Stimulated activated CD4-positive, alpha-beta T cell treated with anti-CD3 and anti-CD28 coated beads, Interleukin-15, amount 100 ng/mL, for 24 hours (primary cell): ENCODE measurements around the gene DNAI4.
A peak's percentile ranks its signal among the peaks of the same experiment; 100 is the strongest.
"Not testable (repeated sequence)": the region's sequence is repeated elsewhere in the genome, so short reads cannot be mapped to it uniquely, and the experiment has no call there.

Experiments
- DNase-seq: peaks from one replicate; pipeline ENCODE4 v3.0.0-alpha.2; 2020

The DNAI4 gene, protein sequence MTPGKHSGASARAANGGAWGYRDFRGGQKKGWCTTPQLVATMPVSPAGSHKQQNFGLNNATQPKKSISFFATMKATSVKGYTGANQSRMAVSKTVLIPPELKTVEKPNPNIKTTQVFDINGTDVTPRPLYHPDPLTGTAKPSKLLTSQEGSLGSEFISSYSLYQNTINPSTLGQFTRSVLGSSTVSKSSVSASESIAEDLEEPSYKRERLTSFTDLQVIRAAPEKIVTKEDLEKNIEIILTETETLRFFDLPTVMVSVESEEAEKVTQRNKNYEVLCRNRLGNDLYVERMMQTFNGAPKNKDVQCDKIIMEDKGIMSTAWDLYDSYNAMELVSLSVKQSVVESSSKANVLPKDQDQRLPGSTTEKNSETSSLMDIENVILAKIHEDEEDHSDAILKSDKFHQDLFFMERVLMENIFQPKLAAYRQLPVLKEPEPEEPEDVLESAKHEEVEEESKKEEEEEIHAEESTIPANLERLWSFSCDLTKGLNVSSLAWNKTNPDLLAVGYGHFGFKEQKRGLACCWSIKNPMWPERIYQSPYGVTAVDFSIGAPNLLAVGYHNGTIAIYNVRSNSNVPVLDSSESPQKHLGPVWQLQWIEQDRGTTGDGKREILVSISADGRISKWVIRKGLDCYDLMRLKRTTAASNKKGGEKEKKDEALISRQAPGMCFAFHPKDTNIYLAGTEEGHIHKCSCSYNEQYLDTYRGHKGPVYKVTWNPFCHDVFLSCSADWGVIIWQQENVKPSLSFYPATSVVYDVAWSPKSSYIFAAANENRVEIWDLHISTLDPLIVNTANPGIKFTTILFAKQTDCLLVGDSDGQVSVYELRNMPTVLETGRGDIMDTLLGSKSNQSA

DNA sequence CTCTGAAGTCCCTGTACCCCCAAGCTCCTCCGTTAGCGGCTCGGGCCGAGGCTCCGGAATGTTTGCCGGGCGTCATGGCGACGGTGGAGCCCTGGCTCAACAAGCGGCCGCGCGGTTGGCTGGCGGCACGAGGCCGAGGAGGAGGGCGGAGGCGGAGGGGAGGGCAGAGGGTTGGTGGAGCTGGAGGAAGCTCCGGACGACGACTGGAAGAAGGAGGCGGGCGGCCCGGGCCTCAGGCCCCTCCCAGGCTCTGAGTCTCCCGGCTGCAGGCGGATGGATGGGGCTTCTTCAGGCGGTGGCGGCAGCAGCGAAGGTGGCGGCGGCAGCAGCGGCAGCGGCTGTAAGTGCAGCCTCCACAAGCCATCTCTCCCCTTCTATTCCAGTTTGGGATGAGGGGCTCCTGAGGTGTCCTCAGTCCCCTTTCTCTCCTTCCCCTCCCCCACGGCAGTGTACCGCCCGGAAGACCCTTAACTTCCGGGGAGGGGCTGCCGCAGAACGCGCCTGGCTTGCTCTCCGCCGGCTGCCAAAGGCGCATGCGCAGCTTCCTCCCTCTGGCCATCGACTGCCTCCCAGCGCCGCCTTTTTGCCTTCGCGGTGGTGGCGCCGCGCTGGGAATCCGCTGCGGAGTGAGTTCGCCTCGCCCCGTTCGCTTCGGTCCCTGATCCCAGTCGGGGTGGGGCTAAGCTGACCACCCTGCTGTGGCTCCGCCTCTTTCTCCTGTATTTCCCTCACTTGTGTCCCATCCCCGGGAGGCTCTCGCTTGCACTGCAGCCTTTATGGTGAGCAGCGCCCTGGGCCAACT is at the start of gene DNAI4, which contains the start of gene MIER1:
Gene DNAI4, minus strand, starts transcription at position 101 of the 802 bp plus-strand sequence. Its CDS starts 25 bp downstream, at position 76.
Gene MIER1, plus strand, starts transcription at position 235 of the 802 bp plus-strand sequence. Its CDS starts 39 bp downstream, at position 274.
- peak; percentile 99 for DNase-seq

- no peak for DNase-seq
Observed at GRCh38 chr1:66968574-66968973, 43.9 kb upstream of the DNAI4 start.

DNA sequence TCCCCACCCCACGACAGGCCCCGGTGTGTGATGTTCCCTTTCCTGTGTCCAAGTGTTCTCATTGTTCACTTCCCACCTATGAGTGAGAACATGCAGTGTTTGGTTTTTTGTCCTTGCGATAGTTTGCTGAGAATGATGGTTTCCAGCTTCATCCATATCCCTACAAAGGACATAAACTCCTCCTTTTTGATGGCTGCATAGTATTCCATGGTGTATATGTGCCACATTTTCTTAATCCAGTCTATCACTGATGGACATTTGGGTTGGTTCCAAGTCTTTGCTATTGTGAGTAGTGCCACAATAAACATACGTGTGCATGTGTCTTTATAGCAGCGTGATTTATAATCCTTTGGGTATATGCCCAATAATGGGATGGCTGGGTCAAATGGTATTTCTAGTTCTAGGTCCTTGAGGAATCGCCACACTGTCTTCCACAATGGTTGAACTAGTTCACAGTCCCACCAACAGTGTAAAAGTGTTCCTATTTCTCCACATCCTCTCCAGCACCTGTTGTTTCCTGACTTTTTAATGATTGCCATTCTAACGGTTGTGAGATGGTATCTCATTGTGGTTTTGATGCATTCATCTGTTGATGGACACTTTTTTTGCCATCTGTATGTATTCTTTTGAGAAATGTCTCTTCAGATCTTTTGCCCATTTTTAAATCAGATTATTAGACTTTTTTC is 41.7 kb upstream of the DNAI4 start:
- DNase-seq, result not testable (repeated sequence)

DNA sequence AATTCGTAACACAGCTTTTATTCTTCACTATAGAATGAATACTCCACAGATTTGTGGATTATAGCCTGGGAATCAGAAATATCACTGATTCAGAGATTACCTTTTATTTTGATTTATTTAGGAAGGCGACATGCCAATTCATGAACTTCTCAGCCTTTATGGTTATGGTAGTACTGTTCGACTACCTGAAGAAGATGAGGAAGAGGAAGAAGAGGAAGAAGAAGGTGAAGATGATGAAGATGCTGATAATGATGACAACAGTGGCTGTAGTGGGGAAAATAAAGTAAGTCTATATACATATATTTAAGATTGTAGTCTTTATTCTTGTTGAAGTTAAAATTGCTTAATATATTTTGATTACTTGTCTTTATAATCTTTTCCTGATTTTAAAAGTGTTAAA is 33.3 kb upstream of the DNAI4 start:
- no peak for DNase-seq

GRCh38 chr1:66954208-66954607 is 29.6 kb upstream of the DNAI4 start:
- DNase-seq, result no peak

- DNase-seq, result no peak
Observed at GRCh38 chr1:66951513-66951912, 26.9 kb upstream of the DNAI4 start.

GRCh38 chr1:66947267-66947666 is 22.6 kb upstream of the DNAI4 start:
- no peak for DNase-seq

GRCh38 chr1:66945316-66945715 is 20.7 kb upstream of the DNAI4 start:
- no peak for DNase-seq

- DNase-seq, result no peak
Observed at GRCh38 chr1:66944330-66945274, 19.9 kb upstream of the DNAI4 start.

GRCh38 chr1:66943361-66943969 is 18.8 kb upstream of the DNAI4 start:
- no peak for DNase-seq

- DNase-seq, result no peak
Observed at GRCh38 chr1:66940981-66941380, 16.3 kb upstream of the DNAI4 start.

DNA sequence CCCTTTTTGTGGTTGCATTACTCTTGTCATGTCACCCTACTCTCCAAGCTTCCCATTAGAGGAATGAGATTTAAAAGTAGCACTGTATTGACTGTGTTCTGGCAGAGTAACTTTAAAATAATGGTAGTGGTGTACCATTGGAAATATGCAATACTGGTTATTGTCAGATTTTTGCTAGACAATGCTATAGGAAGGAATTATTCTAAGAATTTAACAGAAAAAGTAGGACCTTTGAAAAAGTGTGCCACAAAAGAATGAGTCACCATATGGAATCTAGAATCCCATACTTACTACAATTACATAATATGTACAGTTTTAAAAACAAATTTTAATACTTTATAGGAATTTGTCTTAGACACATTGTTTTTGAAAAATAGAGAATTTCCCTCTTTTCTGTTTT is 14.0 kb upstream of the DNAI4 start:
- no peak for DNase-seq

DNA sequence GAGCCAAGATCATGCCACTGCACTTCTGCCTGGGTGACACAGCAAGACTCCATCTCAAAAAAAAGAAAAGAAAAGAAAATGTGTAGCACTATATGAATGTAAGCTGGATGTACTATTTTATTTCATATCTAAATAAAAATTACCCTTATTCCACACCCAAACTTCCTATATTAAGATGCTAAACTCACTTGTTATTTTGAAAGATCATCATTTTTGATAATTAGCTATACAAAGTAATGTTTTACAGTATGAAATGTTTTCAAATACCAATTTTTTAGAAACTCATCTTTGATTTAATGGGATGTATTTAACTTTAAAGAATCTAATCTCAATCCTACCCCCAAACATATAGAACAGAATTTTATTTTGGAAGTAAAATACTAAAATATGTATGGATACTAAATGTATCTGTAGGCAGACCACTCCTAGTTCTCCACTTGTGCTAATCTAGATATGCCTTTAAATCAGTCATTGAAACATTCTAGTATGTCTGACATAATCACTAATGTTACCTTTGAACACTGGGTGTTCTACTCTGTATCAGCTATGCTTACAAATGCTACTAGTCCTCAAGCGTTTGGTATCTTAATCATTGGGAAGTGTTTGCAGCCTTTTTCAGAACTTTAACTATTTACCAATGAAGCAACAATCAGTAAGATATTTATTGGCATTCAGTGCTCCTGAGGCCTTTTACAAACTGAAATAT is 13.0 kb upstream of the DNAI4 start:
- no peak for DNase-seq

DNA sequence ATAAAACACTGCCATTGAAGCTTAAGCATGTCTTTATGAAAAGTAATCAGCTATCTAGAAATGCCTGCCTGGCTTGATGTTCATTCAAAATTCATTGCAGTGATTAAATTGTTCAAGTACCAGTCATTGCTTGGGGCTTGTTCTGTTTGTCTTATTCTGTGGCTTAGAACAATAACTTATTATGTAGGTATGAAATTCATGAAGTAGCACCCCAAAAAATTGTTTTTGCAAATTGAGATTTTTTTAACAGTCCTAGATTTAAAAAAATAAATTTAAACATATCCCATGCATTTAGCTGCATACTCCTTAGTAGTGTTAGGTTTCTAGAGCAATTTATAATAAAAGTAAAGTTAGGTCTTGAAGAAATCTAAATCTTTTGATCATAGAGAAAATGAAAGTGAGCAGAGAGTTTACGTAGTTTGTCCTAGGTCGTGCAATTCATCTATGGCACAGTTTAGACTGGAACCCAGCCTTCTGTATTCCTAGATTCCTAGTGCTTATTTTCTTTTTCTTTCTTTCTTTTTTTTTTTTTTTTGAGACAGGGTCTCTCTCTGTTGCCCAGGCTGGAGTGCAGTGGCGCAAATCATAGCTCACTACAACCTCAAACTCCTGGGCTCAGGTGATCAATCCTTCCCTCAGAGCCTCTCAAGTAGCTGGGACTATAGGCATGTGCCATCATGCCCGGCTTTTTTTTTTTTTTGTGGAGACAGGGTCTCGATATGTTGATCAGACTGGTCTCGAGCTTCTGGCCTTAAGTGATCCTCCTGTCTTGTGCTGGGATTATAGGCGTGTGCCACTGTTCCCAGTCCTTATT is 9.4 kb upstream of the DNAI4 start:
- DNase-seq, result no peak

GRCh38 chr1:66932291-66932690 is 7.6 kb upstream of the DNAI4 start:
- no peak for DNase-seq

DNA sequence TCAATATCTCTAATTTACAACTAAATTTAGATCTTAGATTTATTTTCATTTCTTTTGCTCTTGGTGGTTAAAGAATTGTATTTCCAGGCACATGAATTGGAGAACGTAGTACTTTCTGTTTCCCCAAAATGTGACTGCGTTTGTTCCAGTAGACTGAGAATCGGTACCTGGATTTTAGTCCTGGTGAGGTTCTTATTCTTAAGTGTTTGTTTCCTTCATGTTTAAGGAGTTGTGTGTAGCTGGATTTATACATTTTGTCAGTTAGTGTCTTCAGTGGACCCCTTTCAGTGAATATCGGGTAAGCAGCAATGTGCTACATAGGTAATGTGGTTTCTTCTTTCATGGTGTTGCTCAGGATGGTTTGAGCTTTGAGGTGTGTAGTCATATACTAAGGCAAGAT is 6.9 kb upstream of the DNAI4 start:
- no peak for DNase-seq

DNA sequence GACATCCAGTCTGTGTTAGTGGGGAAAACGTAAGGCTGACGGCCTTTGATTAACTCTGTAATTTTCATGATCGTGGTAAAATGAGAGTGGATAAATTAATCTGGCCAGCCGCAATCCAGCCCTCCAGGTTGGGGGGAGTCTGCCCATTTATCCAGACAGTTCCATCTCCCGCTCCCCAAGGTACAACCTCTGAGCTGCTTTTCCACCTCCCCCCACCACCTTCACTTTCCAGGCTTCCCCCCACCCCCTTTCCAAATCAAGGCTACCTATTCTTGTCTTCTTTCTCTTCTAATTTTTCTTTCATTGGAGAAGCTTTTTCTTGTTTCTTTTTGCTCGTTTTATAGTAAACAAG is 6.1 kb upstream of the DNAI4 start:
- DNase-seq, result no peak

DNA sequence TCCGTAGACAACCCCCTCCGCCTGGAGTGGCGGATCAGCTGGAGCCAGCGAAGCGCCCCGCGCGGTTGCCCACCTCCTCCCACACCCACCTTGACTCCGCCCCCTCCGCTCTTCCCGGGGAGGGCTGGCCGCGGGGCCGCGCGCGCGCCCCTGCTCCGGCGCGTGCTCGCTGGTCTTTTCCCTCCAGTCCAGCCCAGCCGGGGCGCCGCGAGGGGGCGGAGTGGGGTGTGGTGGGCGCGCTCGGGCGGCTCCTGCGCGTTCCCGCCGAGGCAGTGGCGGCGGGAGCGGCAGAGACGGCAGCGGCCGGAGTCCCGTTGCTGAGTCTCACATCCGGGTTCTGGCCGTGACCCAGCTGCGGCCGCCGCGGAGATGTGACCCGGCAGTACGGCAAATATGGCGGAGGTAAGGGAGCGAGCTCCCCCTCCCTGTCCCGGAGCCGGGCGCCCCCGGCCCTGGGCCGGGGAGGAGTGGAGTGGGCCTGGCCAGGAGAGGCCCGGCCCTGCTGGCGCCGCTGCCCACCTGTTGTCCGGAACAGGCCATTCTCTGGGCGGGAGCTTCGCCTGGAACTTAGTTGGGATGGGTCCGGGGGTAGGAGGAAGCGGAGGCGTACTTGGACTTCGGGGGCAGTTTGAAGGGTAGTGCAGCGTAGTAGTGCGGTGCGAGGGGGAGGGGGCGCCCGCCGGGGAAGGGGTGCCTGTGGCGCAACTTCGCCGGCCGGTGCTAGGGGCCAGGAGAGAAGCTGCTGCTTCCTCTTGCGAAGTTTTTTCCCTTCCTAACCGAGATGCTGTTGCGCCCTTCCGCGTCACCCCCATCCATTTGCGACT is 5.6 kb upstream of the DNAI4 start:
- peak; percentile 95 for DNase-seq

GRCh38 chr1:66929691-66929998 is 5.0 kb upstream of the DNAI4 start:
- DNase-seq, result no peak
